K562 (cell line): ENCODE results near the gene CLTA. TPM values are rescaled to one million over a fixed set of nuclear protein-coding genes. Genes with fewer than 3 reads are reported as not detected.

Source experiments
- BRCA1 ChIP-seq, 2 experiments: fragments of 450-650 bp in 1 of 2; sonication (generic) in 1 of 2; formaldehyde crosslinking in 1 of 2; IDR thresholded peaks; 2 replicates each; pipeline versions ENCODE4 v1.5.0 to v1.6.1; 2017 to 2020; ENCODE audit warnings: mild to moderate bottlenecking in 1 of 2, missing genetic modification reagents in 1 of 2
- FOXJ2 ChIP-seq: fragments of 200-800 bp; sonication (Bioruptor generic); IDR thresholded peaks from 2 replicates; pipeline ENCODE4 v1.6.1; 2016; ENCODE audit warnings: missing genetic modification characterization, missing compliant biosample characterization
- GTF2F1 ChIP-seq: IDR thresholded peaks from 2 replicates; pipeline ENCODE4 v1.6.1; 2011; ENCODE audit warnings: low read depth, low read length, improper control_type of control experiment
- MNT ChIP-seq, 2 experiments: fragments of 450-650 bp; conservative IDR thresholded peaks; 2 replicates each; pipeline ENCODE4 v1.6.1; 2017; ENCODE audit warnings: mild to moderate bottlenecking in 2 of 2, moderate library complexity in 2 of 2
- NCOR1 ChIP-seq: fragments of 450-650 bp; IDR thresholded peaks from 2 replicates; pipeline ENCODE4 v1.6.1; 2016; ENCODE audit warnings: mild to moderate bottlenecking, moderate library complexity
- STAT6 ChIP-seq: sonication (generic); formaldehyde crosslinking; IDR thresholded peaks from 2 replicates; pipeline ENCODE4 v1.8.1; 2023; ENCODE audit warnings: mild to moderate bottlenecking, missing genetic modification reagents
- TEAD2 ChIP-seq: fragments of 450-650 bp; IDR thresholded peaks from 2 replicates; pipeline ENCODE4 v1.6.1; 2016; ENCODE audit warnings: missing genetic modification characterization, control low read depth, missing compliant biosample characterization
- THRA ChIP-seq: fragments of 450-650 bp; IDR thresholded peaks from 2 replicates; pipeline ENCODE4 v1.6.1; 2017; ENCODE audit warnings: mild to moderate bottlenecking, moderate library complexity
- ZNF239 ChIP-seq: fragments of 250-450 bp; sonication (Bioruptor Pico); IDR thresholded peaks from 2 replicates; pipeline ENCODE4 v1.4.0; 2020; ENCODE audit warnings: mild to moderate bottlenecking
- ZNF282 ChIP-seq: sonication (generic); formaldehyde crosslinking; IDR thresholded peaks from 2 replicates; pipeline ENCODE4 v1.8.1; 2023; ENCODE audit warnings: missing genetic modification reagents
- ZNF41 ChIP-seq: fragments of 250-450 bp; sonication (Bioruptor Pico); conservative IDR thresholded peaks from 2 replicates; pipeline ENCODE4 v1.4.0; 2020; ENCODE audit warnings: mild to moderate bottlenecking
- ZNF436 ChIP-seq: fragments of 250-450, 450-650 bp; sonication (Bioruptor Pico); formaldehyde crosslinking; IDR thresholded peaks from 2 replicates; pipeline ENCODE4 v1.7.0; 2020; ENCODE audit warnings: mild to moderate bottlenecking
- ZNF551 ChIP-seq: fragments of 250-450 bp; sonication (Bioruptor Pico); IDR thresholded peaks from 2 replicates; pipeline ENCODE4 v1.5.0; 2021; ENCODE audit warnings: mild to moderate bottlenecking, moderate library complexity
- polyA plus RNA-seq, 8 experiments: library from polyadenylated mRNA; depleted of rRNA in 4 of 8; stranded (reverse) in 5 of 8; unstranded in 3 of 8; fragments of >200 nt; fragmentation: Nextera tagmentation in 2 of 8; fragmentation: Illumina TruSeq in 1 of 8; extraction: Ambion mirVana in 2 of 8; extraction: Trizol in 1 of 8; gene quantifications; 2 replicates each; pipeline versions ENCODE4 v1.2.1 to v1.2.3, GENCODE V29; 2011 to 2014; ENCODE audit warnings: inconsistent platforms in 1 of 8, missing spikeins in 1 of 8
- total RNA-seq, 7 experiments: library from RNA; depleted of rRNA in 6 of 7; stranded (reverse); fragments of >200 nt in 6 of 7; fragmentation: Illumina TruSeq in 2 of 7; extraction: Trizol in 2 of 7; gene quantifications; 2 replicates each; pipeline versions ENCODE4 v1.2.1 to v1.2.3, GENCODE V29; 2011 to 2021; ENCODE audit warnings: low replicate concordance in 1 of 7
- TF ChIP-seq, protein P1 (sequence below): sonication (generic); formaldehyde crosslinking; IDR thresholded peaks from 2 replicates; pipeline ENCODE4 v1.8.0; 2022; ENCODE audit warnings: mild to moderate bottlenecking, missing genetic modification reagents, borderline replicate concordance

CLTA gene
- total and polyA plus RNA-seq, 9 of the 15 experiments (the other 6 are each of a cell fraction or from before 2014, with no cell fraction given): 37.8 to 219 (median 144) TPM

DNA sequence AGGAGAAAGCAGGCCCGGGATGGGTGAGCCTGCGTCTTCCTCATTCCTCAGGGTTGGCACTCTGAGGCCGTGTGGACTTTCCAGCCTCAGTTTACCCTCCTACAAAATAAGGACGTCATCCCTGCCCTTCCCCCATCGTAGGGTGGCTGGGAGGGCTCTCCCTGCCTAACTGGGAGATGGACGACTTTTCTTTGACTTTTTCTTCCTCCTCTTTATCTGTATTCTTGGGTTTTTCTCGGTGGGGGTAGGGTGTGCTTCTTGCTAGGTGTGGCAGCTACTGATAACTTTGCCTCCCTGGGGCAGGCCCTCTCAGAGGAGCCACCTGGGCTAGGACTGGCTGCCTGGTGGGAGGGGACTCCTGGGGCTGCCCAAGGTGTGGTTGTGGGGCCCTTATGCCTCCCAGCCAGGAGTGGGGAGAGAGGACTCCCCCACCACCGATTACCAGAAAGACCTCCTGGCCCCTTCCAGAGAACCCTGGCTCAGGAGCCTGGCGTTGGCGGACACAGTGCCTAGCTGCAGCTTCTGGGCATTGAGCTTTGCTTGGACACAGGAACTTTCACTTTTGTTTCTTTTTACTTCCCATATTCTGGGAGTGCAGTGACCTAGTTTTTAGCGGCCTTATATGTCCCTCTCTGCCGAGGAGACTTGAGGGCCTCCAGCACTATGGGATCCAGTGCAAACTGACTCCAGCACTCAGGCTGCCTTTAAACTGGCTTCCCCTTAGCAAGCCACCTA, 48.0 kb upstream of the CLTA start (continued):
- no peak for TF ChIP-seq BRCA1 (IDR thresholded peaks at IDR 0.05)
- no peak for TF ChIP-seq BRCA1 (CRISPR knock-in tag; IDR thresholded peaks at IDR 0.05)
- TF ChIP-seq FOXJ2 (tag): no peak
- TF ChIP-seq ZNF551 (CRISPR knock-in tag): no peak
- no peak for TF ChIP-seq GTF2F1
- TF ChIP-seq STAT6 (CRISPR knock-in tag): no peak
- no peak for TF ChIP-seq ZNF239 (CRISPR knock-in tag)
- no peak for TF ChIP-seq TEAD2 (tag)
- no peak for TF ChIP-seq MNT (conservative IDR thresholded peaks at IDR 0.05)
- TF ChIP-seq ZNF282: no peak
- TF ChIP-seq ZNF41 (CRISPR knock-in tag): no peak
- no peak for TF ChIP-seq ZNF436
- no peak for TF ChIP-seq THRA
- TF ChIP-seq NCOR1: peak; percentile 69
- TF ChIP-seq, protein P1, sequence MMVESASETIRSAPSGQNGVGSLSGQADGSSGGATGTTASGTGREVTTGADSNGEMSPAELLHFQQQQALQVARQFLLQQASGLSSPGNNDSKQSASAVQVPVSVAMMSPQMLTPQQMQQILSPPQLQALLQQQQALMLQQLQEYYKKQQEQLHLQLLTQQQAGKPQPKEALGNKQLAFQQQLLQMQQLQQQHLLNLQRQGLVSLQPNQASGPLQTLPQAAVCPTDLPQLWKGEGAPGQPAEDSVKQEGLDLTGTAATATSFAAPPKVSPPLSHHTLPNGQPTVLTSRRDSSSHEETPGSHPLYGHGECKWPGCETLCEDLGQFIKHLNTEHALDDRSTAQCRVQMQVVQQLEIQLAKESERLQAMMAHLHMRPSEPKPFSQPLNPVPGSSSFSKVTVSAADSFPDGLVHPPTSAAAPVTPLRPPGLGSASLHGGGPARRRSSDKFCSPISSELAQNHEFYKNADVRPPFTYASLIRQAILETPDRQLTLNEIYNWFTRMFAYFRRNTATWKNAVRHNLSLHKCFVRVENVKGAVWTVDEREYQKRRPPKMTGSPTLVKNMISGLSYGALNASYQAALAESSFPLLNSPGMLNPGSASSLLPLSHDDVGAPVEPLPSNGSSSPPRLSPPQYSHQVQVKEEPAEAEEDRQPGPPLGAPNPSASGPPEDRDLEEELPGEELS: no peak
